HG03457 (cell line): Measurements from ENCODE around the gene GATD1.

Source experiments
- ATAC-seq: cut with Tn5 transposase; IDR thresholded peaks from one replicate; pipeline ENCODE4 v1.9.1; 2021; ENCODE audit warnings: moderate number of reproducible peaks; ENCODE audit not compliant: unreplicated experiment

GATD1 gene

DNA sequence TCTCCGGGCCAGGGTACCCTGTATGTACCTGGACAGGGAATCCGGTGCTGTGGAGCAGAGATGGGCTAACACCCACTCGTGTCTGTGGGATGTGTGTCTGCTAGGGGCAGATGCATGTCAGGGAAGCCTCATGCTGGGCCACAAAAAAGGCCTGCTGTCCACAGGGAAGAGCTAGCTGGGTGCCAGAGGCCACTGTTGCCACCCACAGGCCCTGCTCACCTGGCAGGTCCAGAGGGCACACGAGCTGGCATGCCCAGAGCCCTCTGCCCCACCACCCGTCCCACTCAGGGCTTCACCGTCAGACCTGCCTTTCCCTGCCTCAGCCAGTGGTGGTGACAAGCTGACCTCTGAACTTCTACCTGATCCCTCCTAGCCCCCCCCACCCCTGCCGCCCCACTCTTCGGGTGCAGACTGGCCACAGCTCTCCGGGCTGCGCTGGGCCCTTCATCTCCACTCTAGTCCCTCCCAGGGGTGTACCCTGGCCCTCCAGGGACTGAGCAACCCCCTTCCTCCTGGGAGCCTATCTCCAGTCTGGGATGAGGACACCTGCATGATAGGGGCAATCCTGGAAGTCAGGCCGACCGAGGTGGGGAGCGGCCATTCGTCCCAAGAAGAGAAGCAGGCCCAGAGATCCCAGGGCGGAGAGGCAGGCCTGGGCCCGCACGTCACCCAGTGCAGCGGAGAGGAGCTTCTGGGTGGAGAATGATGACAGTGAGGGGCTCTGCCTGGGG, 19.4 kb upstream of the GATD1 start:
- ATAC-seq: no peak

- no peak for ATAC-seq
These were observed 18.6 kb upstream of the GATD1 start for GRCh38 chr11:795634-796564.

GRCh38 chr11:794766-795633, 17.7 kb upstream of the GATD1 start:
- no peak for ATAC-seq

- ATAC-seq: no peak
These were observed 16.9 kb upstream of the GATD1 start for GRCh38 chr11:794013-794765.

GRCh38 chr11:793556-793955, 16.3 kb upstream of the GATD1 start:
- ATAC-seq: no peak

DNA sequence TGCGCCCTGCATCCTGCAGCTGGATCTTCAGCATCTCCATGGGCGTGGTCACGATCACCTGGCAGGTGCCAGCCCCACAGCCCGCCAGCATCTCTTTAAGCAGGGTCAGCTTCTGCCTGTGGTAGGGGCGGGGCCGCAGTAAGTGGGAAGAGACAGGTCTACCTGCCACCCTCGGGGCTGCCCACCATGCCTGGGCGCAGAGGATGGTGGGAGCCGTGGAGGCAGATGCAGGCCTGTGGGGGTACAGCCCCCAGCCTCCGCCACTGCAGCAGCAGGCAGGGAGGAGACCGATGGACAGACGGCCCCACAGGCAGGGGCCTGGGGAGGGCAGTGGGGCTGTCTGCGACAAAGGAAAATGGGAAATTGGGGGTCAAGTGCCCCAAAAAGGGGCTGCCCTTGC, 15.6 kb upstream of the GATD1 start:
- no peak for ATAC-seq

GRCh38 chr11:792535-792821, 15.2 kb upstream of the GATD1 start:
- ATAC-seq: no peak

DNA sequence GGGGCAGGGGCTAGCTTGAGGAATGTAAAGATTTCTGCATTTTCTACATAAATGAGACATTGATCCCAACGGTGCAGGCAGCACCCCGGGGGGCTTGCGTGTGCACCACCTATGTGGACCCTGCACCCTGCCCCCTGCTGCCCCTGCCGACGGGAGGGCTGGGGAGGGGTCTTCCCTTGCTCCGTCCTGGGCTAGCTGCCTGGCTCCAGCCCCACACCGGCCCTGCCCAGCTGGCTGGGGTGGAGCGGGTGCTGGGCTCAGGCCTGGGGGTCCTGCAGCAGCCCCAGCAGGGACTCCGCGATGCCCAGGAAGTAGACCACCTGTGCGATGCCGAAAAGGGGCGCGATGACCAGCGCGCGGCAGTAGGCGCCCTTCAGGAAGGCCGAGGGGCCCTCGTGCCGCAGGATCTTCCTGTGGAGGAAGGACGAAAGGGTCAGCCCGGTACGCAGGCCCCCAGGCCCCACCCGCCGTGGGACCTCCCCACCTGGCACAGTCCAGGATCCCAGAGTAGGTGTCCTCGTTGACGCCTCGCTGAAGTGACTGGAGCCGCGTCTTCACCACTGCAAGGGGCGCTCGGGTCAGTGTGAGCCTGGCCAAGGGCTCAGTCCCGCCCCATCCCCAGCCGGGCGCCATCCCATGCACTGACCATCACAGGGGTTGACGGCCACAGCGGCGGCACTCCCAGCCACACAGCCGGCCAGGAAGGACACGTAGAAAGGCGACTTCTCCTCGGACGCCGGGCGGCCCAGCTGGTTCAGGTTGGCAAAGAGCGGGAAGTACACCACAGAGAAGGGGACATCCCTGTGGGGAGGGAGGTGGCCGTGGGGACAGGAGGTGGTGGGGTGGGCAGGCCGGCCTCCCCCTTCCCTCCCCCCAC, 14.6 kb upstream of the GATD1 start:
- no peak for ATAC-seq

GRCh38 chr11:790721-791564, 13.7 kb upstream of the GATD1 start:
- no peak for ATAC-seq

GRCh38 chr11:789943-790342, 12.7 kb upstream of the GATD1 start, which contains the start of gene CEND1:
Gene CEND1 (minus strand): TSS chr11:790090. CDS start chr11:788576, 1,514 bp downstream.
- no peak for ATAC-seq

- no peak for ATAC-seq
These were observed 12.0 kb upstream of the GATD1 start for GRCh38 chr11:788953-789940.

- no peak for ATAC-seq
These were observed 10.8 kb upstream of the GATD1 start for GRCh38 chr11:788009-788640.

DNA sequence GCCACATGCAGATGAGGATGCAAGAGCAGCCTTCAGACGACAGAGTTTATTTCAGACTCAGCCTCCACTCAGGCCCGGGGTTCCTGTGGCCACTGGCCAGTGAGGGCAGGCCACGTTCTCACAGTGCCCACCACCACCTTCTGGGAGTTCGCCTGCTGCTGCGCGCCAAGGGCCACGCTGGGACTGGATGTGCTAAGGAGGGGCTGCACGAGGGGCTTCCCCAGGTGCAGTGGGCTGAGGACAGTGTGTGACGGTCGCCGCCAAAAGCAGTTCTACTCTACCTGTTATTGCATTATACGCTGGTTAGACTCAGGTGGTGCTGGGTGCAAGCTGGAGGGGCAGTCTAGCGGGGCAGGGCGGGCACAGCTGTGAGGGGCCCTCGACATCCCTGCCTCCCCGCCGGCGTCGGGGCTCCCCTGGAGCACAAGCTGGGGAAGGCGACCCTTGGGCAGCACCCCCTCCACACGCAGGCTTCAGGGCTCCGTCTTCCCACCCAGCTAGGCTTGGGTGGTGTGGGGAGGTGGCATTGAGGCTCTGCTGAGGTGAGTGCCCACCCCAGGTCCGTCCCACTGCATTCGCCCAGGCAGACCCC, 9.9 kb upstream of the GATD1 start:
- ATAC-seq: no peak

GRCh38 chr11:786235-787083, 9.2 kb upstream of the GATD1 start:
- no peak for ATAC-seq

GRCh38 chr11:783581-784015, 6.3 kb upstream of the GATD1 start:
- no peak for ATAC-seq
